OCI-LY3 (cell line): ENCODE results near the gene PAN2.
A peak's percentile ranks its signal among the peaks of the same experiment; 100 is the strongest.

Source experiments
- H2AFZ ChIP-seq: fragments of 200-600, 300-600 bp; shearing (Covaris generic); 2 replicates; pipeline ENCODE4 v1.6.0; 2014; ENCODE audit warnings: antibody characterized with exemption, low read depth, low read length
- H3K27ac ChIP-seq: fragments of 200-600, 300-600 bp; sonication (generic); 2 replicates; pipeline ENCODE4 v1.5.1; 2014; ENCODE audit warnings: mild to moderate bottlenecking, low read length, moderate library complexity, mixed read lengths
- H3K27me3 ChIP-seq: fragments of 200-600, 300-600 bp; sonication (generic); 2 replicates; pipeline ENCODE4 v1.6.1; 2014; ENCODE audit warnings: low read depth, low read length, mixed read lengths
- H3K36me3 ChIP-seq: fragments of 200-600, 300-600 bp; sonication (generic); replicated peaks from 2 replicates; pipeline ENCODE3; 2014; ENCODE audit warnings: low read depth, low read length, mixed read lengths
- H3K4me1 ChIP-seq: fragments of 300-600, 200-600 bp; sonication (generic); 2 replicates; pipeline ENCODE4 v1.6.1; 2014; ENCODE audit warnings: low read length, mixed read lengths
- H3K4me2 ChIP-seq: fragments of 200-600, 300-600 bp; sonication (generic); 2 replicates; pipeline ENCODE4 v1.6.1; 2014; ENCODE audit warnings: low read length, mixed read lengths
- H3K4me3 ChIP-seq: fragments of 300-600, 200-600 bp; sonication (generic); 2 replicates; pipeline ENCODE4 v1.5.1; 2014; ENCODE audit warnings: antibody characterized with exemption, mild to moderate bottlenecking, low read length, moderate library complexity
- H3K79me2 ChIP-seq: fragments of 300-600, 200-600 bp; shearing (Covaris generic); 2 replicates; pipeline ENCODE4 v1.6.1; 2014; ENCODE audit warnings: mild to moderate bottlenecking, low read length, mixed read lengths
- H3K9ac ChIP-seq: fragments of 300-600, 200-600 bp; shearing (Covaris generic); 2 replicates; pipeline ENCODE4 v1.6.0; 2014; ENCODE audit warnings: mild to moderate bottlenecking, low read length, moderate library complexity
- H3K9me3 ChIP-seq: fragments of 200-600, 300-600 bp; shearing (Covaris generic); 2 replicates; pipeline ENCODE4 v1.6.1; 2014; ENCODE audit warnings: low read length, mixed read lengths; ENCODE audit not compliant: insufficient read depth
- H4K20me1 ChIP-seq: fragments of 200-600, 300-600 bp; sonication (generic); 2 replicates; pipeline ENCODE4 v1.6.1; 2016; ENCODE audit warnings: low read length, mixed read lengths; ENCODE audit not compliant: insufficient read depth
- CTCF ChIP-seq: fragments of 200-600, 300-600 bp; sonication (generic); IDR thresholded peaks from 2 replicates; pipeline ENCODE4 v1.5.1; 2014; ENCODE audit warnings: antibody characterized with exemption, low read length, low read depth
- EZH2phosphoT487 ChIP-seq: fragments of 200-600 bp; shearing (Covaris generic); IDR thresholded peaks from 2 replicates; pipeline ENCODE4 v1.6.1; 2018; ENCODE audit warnings: antibody characterized with exemption, mixed run types, low read depth

The PAN2 gene

GRCh38 chr12:56300644-56301464, 32.9 kb downstream of the PAN2 start:
- 0 out of 2 replicates have a peak, but pooled peaks cover 3% of the 10 kb centered on the region for H4K20me1 ChIP-seq
- H2AFZ ChIP-seq: peak overlapping the region; percentile 90; the same call in 1 of the 2 replicates
- H3K27me3 ChIP-seq: no peaks in the 10 kb centered on the region
- peaks cover 48% of the 10 kb centered on the region for H3K79me2 ChIP-seq
- peak overlapping the region; percentile 85 for H3K4me3 ChIP-seq
- H3K9ac ChIP-seq: peak overlapping the region; percentile 87
- H3K4me2 ChIP-seq: peak overlapping the region; percentile 100
- TF ChIP-seq CTCF (no peak), EZH2phosphoT487 (no peak)
- peak overlapping the region; percentile 76 for H3K27ac ChIP-seq
- H3K36me3 ChIP-seq: peaks cover 10% of the 10 kb centered on the region
- no peaks in the 10 kb centered on the region for H3K9me3 ChIP-seq
- H3K4me1 ChIP-seq: peaks cover 52% of the 10 kb centered on the region

- Histone ChIP-seq H3K79me2 (peaks cover 56% of the 10 kb centered on the region), H3K27me3 (no peaks in the 10 kb centered on the region), H4K20me1 (0 out of 2 replicates have a peak, but pooled peaks cover 3% of the 10 kb centered on the region), H3K4me1 (peaks cover 52% of the 10 kb centered on the region), H3K36me3 (peaks cover 10% of the 10 kb centered on the region), H2AFZ (peak within 1 kb of the TSS; percentile 90; the same call in 1 of the 2 replicates), H3K9me3 (no peaks in the 10 kb centered on the region), H3K4me2 (peak within 1 kb of the TSS; percentile 100), H3K27ac (peak within 1 kb of the TSS; percentile 76), H3K4me3 (peak within 1 kb of the TSS; percentile 85), H3K9ac (peak within 1 kb of the TSS; percentile 87)
- TF ChIP-seq CTCF (no peak), EZH2phosphoT487 (no peak)
Measured at GRCh38 chr12:56299853-56300643, 33.8 kb downstream of the PAN2 start, which contains the start of gene CS. TSS of gene CS (minus strand) at chr12:56300330. CDS start at chr12:56300201, 129 bp downstream.

- Histone ChIP-seq H3K36me3 (peaks cover 10% of the 10 kb centered on the region), H2AFZ (no peak overlapping the region), H3K4me1 (peaks cover 52% of the 10 kb centered on the region), H3K27me3 (no peaks in the 10 kb centered on the region), H3K9me3 (no peaks in the 10 kb centered on the region), H3K79me2 (peaks cover 63% of the 10 kb centered on the region), H4K20me1 (0 out of 2 replicates have a peak, but pooled peaks cover 3% of the 10 kb centered on the region), H3K9ac (peak overlapping the region; percentile 79), H3K4me2 (peak overlapping the region; percentile 93), H3K4me3 (peak overlapping the region; percentile 85), H3K27ac (peak overlapping the region; percentile 71)
- TF ChIP-seq EZH2phosphoT487 (no peak), CTCF (no peak)
Measured at GRCh38 chr12:56299308-56299852, 34.4 kb downstream of the PAN2 start.
